RWPE2 (cell line): Measurements from ENCODE around the gene STX1A.

Source experiments
- ATAC-seq: fragments of 200-7000 bp; cut with Tn5 transposase; 3 replicates; pipeline ENCODE4 v1.9.1; 2021; ENCODE audit warnings: low read depth
- DNase-seq: peaks from one replicate; pipeline ENCODE4 v3.0.0-alpha.2; 2020; ENCODE audit warnings: low spot score
- H3K27ac ChIP-seq: fragments of 450-650 bp; 2 replicates; pipeline ENCODE4 v1.5.1; 2017; ENCODE audit warnings: mild to moderate bottlenecking; ENCODE audit not compliant: poor library complexity, severe bottlenecking
- H3K27me3 ChIP-seq: fragments of 250-450 bp; sonication (Bioruptor Pico); 2 replicates; pipeline ENCODE4 v1.5.1; 2021; ENCODE audit warnings: mild to moderate bottlenecking, moderate library complexity; ENCODE audit not compliant: insufficient read depth, poor library complexity, severe bottlenecking
- H3K36me3 ChIP-seq: fragments of 250-450 bp; sonication (Bioruptor Pico); 2 replicates; pipeline ENCODE4 v1.5.1; 2020; ENCODE audit warnings: low read depth, mild to moderate bottlenecking, moderate library complexity
- H3K4me1 ChIP-seq: fragments of 250-450 bp; sonication (Bioruptor Pico); 2 replicates; pipeline ENCODE4 v1.5.1; 2021; ENCODE audit warnings: mild to moderate bottlenecking, moderate library complexity; ENCODE audit not compliant: insufficient read depth, poor library complexity, severe bottlenecking
- H3K4me3 ChIP-seq: fragments of 250-450 bp; sonication (Bioruptor Pico); 2 replicates; pipeline ENCODE4 v1.5.1; 2021; ENCODE audit warnings: mild to moderate bottlenecking, moderate library complexity; ENCODE audit not compliant: severe bottlenecking
- H3K9me3 ChIP-seq: fragments of 250-450 bp; sonication (Bioruptor Pico); 2 replicates; pipeline ENCODE4 v1.5.1; 2021; ENCODE audit warnings: mild to moderate bottlenecking, moderate library complexity; ENCODE audit not compliant: severe bottlenecking
- TF ChIP-seq, protein P1 (sequence below): fragments of 450-650 bp; IDR thresholded peaks from one replicate; pipeline ENCODE4 v1.5.1; 2017; ENCODE audit warnings: mild to moderate bottlenecking, moderate library complexity; ENCODE audit not compliant: poor library complexity, severe bottlenecking

Gene STX1A

DNA sequence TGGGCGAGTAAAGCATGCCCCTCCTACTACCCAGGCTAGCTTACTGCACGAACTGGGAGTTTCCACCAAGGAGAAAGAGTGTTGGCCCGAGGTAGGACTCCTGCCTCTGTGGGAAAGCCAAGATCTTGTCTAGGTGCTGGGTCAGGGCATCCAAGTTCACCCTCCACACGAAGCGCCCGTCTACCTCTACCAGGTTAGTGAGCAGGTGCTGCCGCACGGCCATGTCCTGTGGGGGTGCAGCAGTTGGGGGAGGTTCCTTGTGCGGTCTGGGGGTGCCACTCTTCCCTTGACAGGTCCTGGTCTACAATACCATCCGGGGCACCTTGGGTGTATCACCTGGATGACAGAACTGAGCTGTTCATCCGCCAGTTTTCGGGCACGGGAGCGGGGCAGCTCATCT lies 17.4 kb upstream of the STX1A start:
- Histone ChIP-seq H3K4me1 (no peaks in the 10 kb centered on the region), H3K27ac (no peak overlapping the region), H3K27me3 (no peaks in the 10 kb centered on the region), H3K9me3 (no peaks in the 10 kb centered on the region), H3K4me3 (no peak overlapping the region), H3K36me3 (peaks cover 13% of the 10 kb centered on the region)
- DNase-seq (no peak), ATAC-seq (no peak)
- TF ChIP-seq, protein P1, sequence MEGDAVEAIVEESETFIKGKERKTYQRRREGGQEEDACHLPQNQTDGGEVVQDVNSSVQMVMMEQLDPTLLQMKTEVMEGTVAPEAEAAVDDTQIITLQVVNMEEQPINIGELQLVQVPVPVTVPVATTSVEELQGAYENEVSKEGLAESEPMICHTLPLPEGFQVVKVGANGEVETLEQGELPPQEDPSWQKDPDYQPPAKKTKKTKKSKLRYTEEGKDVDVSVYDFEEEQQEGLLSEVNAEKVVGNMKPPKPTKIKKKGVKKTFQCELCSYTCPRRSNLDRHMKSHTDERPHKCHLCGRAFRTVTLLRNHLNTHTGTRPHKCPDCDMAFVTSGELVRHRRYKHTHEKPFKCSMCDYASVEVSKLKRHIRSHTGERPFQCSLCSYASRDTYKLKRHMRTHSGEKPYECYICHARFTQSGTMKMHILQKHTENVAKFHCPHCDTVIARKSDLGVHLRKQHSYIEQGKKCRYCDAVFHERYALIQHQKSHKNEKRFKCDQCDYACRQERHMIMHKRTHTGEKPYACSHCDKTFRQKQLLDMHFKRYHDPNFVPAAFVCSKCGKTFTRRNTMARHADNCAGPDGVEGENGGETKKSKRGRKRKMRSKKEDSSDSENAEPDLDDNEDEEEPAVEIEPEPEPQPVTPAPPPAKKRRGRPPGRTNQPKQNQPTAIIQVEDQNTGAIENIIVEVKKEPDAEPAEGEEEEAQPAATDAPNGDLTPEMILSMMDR: no peak

DNA sequence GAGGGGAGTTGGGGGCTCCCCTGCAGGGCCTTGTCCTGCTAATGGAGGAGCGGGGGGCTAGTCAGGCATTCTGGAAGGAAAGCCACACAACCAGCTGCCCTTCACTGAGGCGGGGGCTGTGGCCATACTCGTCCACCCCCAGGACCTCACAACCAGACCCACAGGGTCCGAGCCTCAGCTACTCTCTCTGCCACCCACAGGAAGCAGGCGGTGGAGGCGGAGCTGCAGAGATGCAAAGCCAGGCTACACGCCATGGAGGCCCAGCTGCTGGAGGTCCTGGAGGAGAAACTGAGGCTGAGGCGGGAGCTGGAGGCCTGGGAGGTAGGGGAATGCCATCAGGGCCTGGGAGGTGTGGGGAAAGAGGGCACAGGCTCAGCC lies 16.0 kb upstream of the STX1A start:
- TF ChIP-seq, protein P1: no peak
- Histone ChIP-seq H3K4me3 (no peak overlapping the region), H3K9me3 (no peaks in the 10 kb centered on the region), H3K4me1 (no peaks in the 10 kb centered on the region), H3K27me3 (no peaks in the 10 kb centered on the region), H3K36me3 (peaks cover 13% of the 10 kb centered on the region), H3K27ac (peak overlapping the region; percentile 43)
- DNase-seq (no peak), ATAC-seq (no peak)

DNA sequence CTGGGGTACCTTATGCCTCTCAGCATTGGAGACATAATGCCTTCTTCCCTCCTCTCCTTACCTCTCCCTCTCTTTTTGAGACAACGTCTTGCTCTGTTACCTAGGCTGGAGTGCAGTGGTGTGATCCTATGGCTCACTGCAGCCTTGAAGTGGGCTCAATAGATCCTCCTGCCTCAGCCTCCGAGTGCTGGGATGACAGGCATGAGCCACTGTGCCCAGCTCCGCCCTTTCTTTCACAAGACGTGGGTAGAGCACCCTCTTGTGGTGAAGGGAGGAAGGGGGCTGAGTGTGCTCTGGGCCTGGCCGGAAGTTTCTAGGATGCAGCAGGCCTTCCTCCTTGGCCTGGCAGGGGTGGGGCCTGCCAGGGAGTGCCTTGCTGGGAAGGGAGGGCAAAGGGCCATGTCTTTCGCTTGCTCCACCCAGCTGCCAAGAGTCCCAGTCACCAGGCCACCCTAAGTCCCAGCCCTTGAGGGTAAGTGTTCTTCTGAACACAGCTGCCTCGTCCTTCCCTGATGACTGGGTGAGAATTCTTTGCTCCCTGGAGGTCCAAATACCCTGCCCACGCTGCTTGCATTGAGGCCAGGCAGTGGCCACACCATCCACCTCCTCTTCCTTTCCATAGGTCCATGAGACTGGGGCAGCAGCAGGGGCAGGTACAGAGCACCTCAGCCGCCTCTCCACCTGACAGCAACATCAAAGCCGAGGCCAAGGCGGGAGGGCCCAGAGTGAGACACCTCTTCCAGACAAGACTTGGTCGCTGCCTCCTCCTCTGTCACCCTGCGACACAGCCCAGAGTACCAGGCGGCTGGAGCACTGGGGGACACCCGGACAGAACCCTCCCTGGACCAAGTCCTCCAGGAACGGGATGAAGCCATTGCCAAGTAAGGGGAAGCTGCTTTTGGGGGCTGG lies 15.4 kb upstream of the STX1A start:
- ATAC-seq (peak; percentile 82), DNase-seq (peak; percentile 87)
- no peaks in the 10 kb centered on the region for H3K9me3 ChIP-seq
- peaks cover 13% of the 10 kb centered on the region for H3K36me3 ChIP-seq
- peak overlapping the region; percentile 43 for H3K27ac ChIP-seq
- no peak overlapping the region for H3K4me3 ChIP-seq
- H3K4me1 ChIP-seq: no peaks in the 10 kb centered on the region
- TF ChIP-seq, protein P1: peak; percentile 88
- no peaks in the 10 kb centered on the region for H3K27me3 ChIP-seq

DNA sequence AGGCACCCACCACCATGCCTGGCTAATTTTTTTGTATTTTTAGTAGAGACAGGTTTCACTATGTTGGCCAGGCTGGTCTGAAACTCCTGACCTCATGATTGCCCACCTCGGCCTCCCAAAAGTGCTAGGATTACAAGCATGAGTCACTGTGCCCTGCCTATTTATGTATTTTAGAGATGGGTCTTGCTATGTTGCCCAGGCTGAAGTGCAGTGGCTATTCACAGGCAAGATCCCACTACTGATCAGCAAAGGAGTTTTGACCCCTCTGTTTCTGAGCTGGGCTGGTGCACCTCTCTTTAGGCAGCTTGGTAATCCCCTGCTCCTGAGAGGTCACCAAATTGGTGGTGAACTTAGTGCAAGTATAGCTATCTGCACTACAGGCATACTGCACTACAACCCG lies 12.9 kb upstream of the STX1A start:
- no peaks in the 10 kb centered on the region for H3K4me1 ChIP-seq
- DNase-seq: no peak
- TF ChIP-seq, protein P1: no peak
- H3K9me3 ChIP-seq: no peaks in the 10 kb centered on the region
- peaks cover 11% of the 10 kb centered on the region for H3K36me3 ChIP-seq
- no peak for ATAC-seq
- no peak overlapping the region for H3K27ac ChIP-seq
- H3K27me3 ChIP-seq: no peaks in the 10 kb centered on the region
- no peak overlapping the region for H3K4me3 ChIP-seq

DNA sequence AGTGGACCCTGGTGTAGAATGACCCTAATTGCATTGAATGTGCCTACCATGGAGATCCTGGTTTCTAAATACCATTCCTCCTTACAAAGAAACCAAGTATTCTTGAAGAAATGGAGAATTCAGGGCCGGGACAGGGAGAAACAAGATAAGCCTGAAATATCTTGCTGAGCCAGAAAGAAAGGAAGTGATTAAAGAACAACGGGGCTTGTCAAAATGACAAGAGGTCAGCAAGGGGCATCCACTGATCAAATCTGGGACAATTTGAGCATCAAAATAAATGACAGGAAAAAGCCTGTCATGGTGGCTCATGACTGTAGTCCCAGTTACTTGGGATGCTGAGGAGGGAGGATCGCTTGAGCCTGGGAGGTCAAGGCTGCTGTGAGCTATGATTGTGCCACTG lies 11.0 kb upstream of the STX1A start:
- H3K4me1 ChIP-seq: no peaks in the 10 kb centered on the region
- TF ChIP-seq, protein P1: no peak
- H3K27ac ChIP-seq: no peak overlapping the region
- DNase-seq: no peak
- H3K4me3 ChIP-seq: no peak overlapping the region
- no peak for ATAC-seq
- H3K27me3 ChIP-seq: no peaks in the 10 kb centered on the region
- no peaks in the 10 kb centered on the region for H3K36me3 ChIP-seq
- H3K9me3 ChIP-seq: no peaks in the 10 kb centered on the region
